ENCODE results near the gene NEU1. TPM values are rescaled to one million over a fixed set of nuclear protein-coding genes. Genes with fewer than 3 reads are reported as not detected.
A peak's percentile ranks its signal among the peaks of the same experiment; 100 is the strongest.
"Not testable (repeated sequence)": the region's sequence is repeated elsewhere in the genome, so short reads cannot be mapped to it uniquely, and the experiment has no call there.

Gene NEU1
- 10 to 100 TPM; 54.4 to 98.1 (median 65.9) TPM for total RNA-seq

GRCh38 chr6:31862344-31863235 is at the start of gene NEU1:
Gene NEU1 (minus strand): TSS chr6:31862821. CDS start chr6:31862776, 45 bp downstream.
- Histone ChIP-seq H3K27ac (peak within 1 kb of the TSS; percentile 55 to 90 (median 87)), H3K27me3 (no peaks in the 10 kb centered on the region), H3K36me3 (peaks cover 14 to 23% of the 10 kb centered on the region in 2 donors), H3K4me1 (peaks cover 17 to 22% of the 10 kb centered on the region in 2 donors), H3K4me3 (replicated peaks in 1 of 3) (peak within 1 kb of the TSS; percentile 38 to 66 (median 65)), H3K9me3 (no peaks in the 10 kb centered on the region)
- TF ChIP-seq CTCF (IDR thresholded peaks at IDR 0.05) (peak in 1 of 6 experiments; percentile 13), POLR2A (IDR thresholded peaks at IDR 0.05) (peak; percentile 64 to 98)
- intact Hi-C loops (cut with DNase I): loop anchor here (5.0 kb wide), 1 partner anchor 35 kb away; the partner anchor contains the start of gene EHMT2
- DNase-seq: peak; percentile 100
- WGBS, 2 donors: 1% methylated on average over 52 of the region's 64 CpGs

GRCh38 chr6:31911826-31912585 is 49.4 kb upstream of the NEU1 start:
- Histone ChIP-seq H3K4me1 (no peaks in the 10 kb centered on the region), H3K27ac (no peak overlapping the region), H3K27me3 (no peaks in the 10 kb centered on the region), H3K4me3 (replicated peaks in 1 of 3) (no peak overlapping the region), H3K36me3 (no peaks in the 10 kb centered on the region), H3K9me3 (no peaks in the 10 kb centered on the region)
- intact Hi-C loops (cut with DNase I): no loop called here
- WGBS, 2 donors: 71 to 74% methylated on average over 11 of the region's 11 CpGs
- no peak for DNase-seq
- no peak for TF ChIP-seq CTCF (IDR thresholded peaks at IDR 0.05)
- TF ChIP-seq POLR2A (IDR thresholded peaks at IDR 0.05): no peak

- H3K4me3 ChIP-seq (replicated peaks in 1 of 3); H3K9me3 ChIP-seq; intact Hi-C loops (cut with DNase I); H3K4me1 ChIP-seq; H3K36me3 ChIP-seq; DNase-seq; H3K27ac ChIP-seq; H3K27me3 ChIP-seq: not testable (repeated sequence)
- WGBS, 2 donors: 80 to 89% methylated on average over 7 of the region's 7 CpGs
Measured at GRCh38 chr6:31909298-31909697, 46.7 kb upstream of the NEU1 start.

- Histone ChIP-seq H3K4me1 (peaks cover 0 to under 1% of the 10 kb centered on the region in 2 donors), H3K27me3 (no peaks in the 10 kb centered on the region), H3K4me3 (replicated peaks in 1 of 3) (no peak overlapping the region), H3K36me3 (no peaks in the 10 kb centered on the region), H3K9me3 (no peaks in the 10 kb centered on the region), H3K27ac (no peak overlapping the region)
- no peak for DNase-seq
- intact Hi-C loops (cut with DNase I): no loop called here
- 55 to 57% methylated on average over 4 of the region's 4 CpGs for WGBS, 2 donors
- TF ChIP-seq CTCF (IDR thresholded peaks at IDR 0.05) (no peak), POLR2A (IDR thresholded peaks at IDR 0.05) (no peak)
Measured at GRCh38 chr6:31908791-31909190, 46.2 kb upstream of the NEU1 start.

GRCh38 chr6:31908255-31908654 is 45.6 kb upstream of the NEU1 start:
- DNase-seq; H3K36me3 ChIP-seq; H3K27me3 ChIP-seq; H3K4me3 ChIP-seq (replicated peaks in 1 of 3); H3K4me1 ChIP-seq; H3K9me3 ChIP-seq; H3K27ac ChIP-seq; intact Hi-C loops (cut with DNase I): not testable (repeated sequence)
- WGBS, 2 donors: 86 to 93% methylated on average over 5 of the region's 5 CpGs

Data from thyroid gland (tissue), 4 donors.